Mucosa of descending colon (tissue), 3 donors: ENCODE measurements around the gene NOC2L. TPM values are rescaled to one million over a fixed set of nuclear protein-coding genes. Genes with fewer than 3 reads are reported as not detected.

ENCODE experiments used
- ATAC-seq: fragments of 200-7000 bp; cut with Tn5 transposase; one replicate; pipeline ENCODE4 v1.9.1; 2020; ENCODE audit warnings: mild to moderate bottlenecking, moderate library complexity
- DNase-seq, 3 donors: peaks; one replicate each; pipeline ENCODE4 v3.0.0-alpha.2; 2020
- H3K36me3 ChIP-seq: fragments of 200-600 bp; one replicate; pipeline ENCODE4 v1.8.0; 2021; ENCODE audit warnings: low read depth, mild to moderate bottlenecking
- H3K4me1 ChIP-seq: fragments of 200-600 bp; one replicate; pipeline ENCODE4 v1.8.0; 2021; ENCODE audit warnings: low read depth, mild to moderate bottlenecking
- H3K4me3 ChIP-seq: fragments of 200-600 bp; one replicate; pipeline ENCODE4 v1.8.0; 2021; ENCODE audit warnings: mild to moderate bottlenecking
- H3K9me3 ChIP-seq: fragments of 200-600 bp; one replicate; pipeline ENCODE4 v1.8.0; 2021; ENCODE audit warnings: mild to moderate bottlenecking
- CTCF ChIP-seq: fragments of 200-600 bp; IDR thresholded peaks from one replicate; pipeline ENCODE4 v1.8.0; 2022; ENCODE audit warnings: antibody characterized with exemption, mild to moderate bottlenecking
- intact Hi-C, 2 donors: fragments of 100-400 bp; cut with DNase I in 1 of 2; cut with micrococcal nuclease in 1 of 2; formaldehyde crosslinking; loops; one replicate each; pipeline versions ENCODE4 v1.11.0 to v1.11.1; 2022; cut with DNase I, micrococcal nuclease
- total RNA-seq, 3 donors: library from RNA; stranded (reverse); fragmentation: NEBNext Ultra II Directional in 2 of 3; extraction: Animal tissue kit (Norgen Biotek cat#: 25700) in 2 of 3; gene quantifications; one replicate each; pipeline versions ENCODE4 v1.2.1 to v1.2.4, GENCODE V29; 2021 to 2023
- donor health status: DM: no; HTN: no; CAD: no; lungs with moderate emphysema.
- donor health status: DM: no; HTN: no; CAD: no.
- donor health status: DM: no; HTN: yes; CAD: no.

NOC2L gene
- total RNA-seq, 3 donors from 2014 or later: 47.3 to 56.2 (median 54.6) TPM

- DNase-seq (no peak), ATAC-seq (no peak)
- no peak overlapping the region for H3K4me3 ChIP-seq
- no peaks in the 10 kb centered on the region for H3K36me3 ChIP-seq
- intact Hi-C loops: no loop called here
- TF ChIP-seq CTCF: no peak
- H3K4me1 ChIP-seq: peaks cover 17% of the 10 kb centered on the region
- H3K9me3 ChIP-seq: no peaks in the 10 kb centered on the region
Observed at GRCh38 chr1:928825-929661, 30.0 kb downstream of the NOC2L start.

- no peak for ATAC-seq
Observed at GRCh38 chr1:927748-928147, 31.3 kb downstream of the NOC2L start.

GRCh38 chr1:927234-927633, 31.8 kb downstream of the NOC2L start:
- Histone ChIP-seq H3K9me3 (no peaks in the 10 kb centered on the region), H3K4me3 (no peak overlapping the region), H3K36me3 (no peaks in the 10 kb centered on the region), H3K4me1 (peaks cover 19% of the 10 kb centered on the region)
- ATAC-seq (no peak), DNase-seq (no peak)
- TF ChIP-seq CTCF: no peak
- intact Hi-C loops: no loop called here

More at GRCh38 chr1:927748-928147, 31.3 kb downstream of the NOC2L start:
- no peak for DNase-seq
- Histone ChIP-seq H3K9me3 (no peaks in the 10 kb centered on the region), H3K4me1 (peaks cover 18% of the 10 kb centered on the region), H3K36me3 (no peaks in the 10 kb centered on the region), H3K4me3 (no peak overlapping the region)
- no peak for TF ChIP-seq CTCF
- intact Hi-C loops: no loop called here

DNA sequence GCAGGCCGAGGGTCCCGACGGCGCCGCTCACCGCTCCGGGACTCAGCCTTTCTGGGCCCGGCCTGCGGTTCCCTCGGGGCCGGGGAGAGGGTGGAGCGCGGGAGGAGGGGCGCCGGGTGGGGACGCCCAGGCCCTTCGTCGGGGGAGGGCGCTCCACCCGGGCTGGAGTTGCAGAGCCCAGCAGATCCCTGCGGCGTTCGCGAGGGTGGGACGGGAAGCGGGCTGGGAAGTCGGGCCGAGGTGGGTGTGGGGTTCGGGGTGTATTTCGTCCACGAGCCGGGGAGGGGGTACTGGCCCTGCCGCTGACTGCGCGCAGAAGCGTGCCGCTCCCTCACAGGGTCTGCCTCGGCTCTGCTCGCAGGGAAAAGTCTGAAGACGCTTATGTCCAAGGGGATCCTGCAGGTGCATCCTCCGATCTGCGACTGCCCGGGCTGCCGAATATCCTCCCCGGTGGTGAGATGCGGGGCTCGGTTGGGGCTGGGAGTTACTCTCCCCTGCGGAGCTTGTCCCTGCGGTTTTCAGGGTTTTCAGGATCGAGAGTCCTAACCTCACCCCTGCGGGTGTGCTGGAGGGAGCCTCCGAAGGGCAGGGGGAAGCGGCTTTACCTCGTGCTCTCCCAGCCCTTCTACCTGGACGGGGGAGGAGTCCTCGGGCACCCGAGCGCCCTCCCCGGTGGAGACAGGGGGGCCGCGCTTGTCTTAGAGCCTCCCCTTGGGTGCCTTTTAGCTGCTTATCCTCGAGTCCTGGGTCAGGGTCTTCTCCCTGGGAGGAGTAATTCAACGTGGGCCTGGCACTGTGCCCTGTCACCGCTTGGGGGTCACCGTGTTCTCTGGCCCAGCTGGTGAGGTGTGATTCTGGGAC, 33.3 kb downstream of the NOC2L start:
- no peak for ATAC-seq
- no peak for DNase-seq
- no peak for TF ChIP-seq CTCF
- H3K4me1 ChIP-seq: peaks cover 26% of the 10 kb centered on the region
- H3K4me3 ChIP-seq: no peak overlapping the region
- H3K9me3 ChIP-seq: no peaks in the 10 kb centered on the region
- intact Hi-C loops: no loop called here
- H3K36me3 ChIP-seq: no peaks in the 10 kb centered on the region

DNA sequence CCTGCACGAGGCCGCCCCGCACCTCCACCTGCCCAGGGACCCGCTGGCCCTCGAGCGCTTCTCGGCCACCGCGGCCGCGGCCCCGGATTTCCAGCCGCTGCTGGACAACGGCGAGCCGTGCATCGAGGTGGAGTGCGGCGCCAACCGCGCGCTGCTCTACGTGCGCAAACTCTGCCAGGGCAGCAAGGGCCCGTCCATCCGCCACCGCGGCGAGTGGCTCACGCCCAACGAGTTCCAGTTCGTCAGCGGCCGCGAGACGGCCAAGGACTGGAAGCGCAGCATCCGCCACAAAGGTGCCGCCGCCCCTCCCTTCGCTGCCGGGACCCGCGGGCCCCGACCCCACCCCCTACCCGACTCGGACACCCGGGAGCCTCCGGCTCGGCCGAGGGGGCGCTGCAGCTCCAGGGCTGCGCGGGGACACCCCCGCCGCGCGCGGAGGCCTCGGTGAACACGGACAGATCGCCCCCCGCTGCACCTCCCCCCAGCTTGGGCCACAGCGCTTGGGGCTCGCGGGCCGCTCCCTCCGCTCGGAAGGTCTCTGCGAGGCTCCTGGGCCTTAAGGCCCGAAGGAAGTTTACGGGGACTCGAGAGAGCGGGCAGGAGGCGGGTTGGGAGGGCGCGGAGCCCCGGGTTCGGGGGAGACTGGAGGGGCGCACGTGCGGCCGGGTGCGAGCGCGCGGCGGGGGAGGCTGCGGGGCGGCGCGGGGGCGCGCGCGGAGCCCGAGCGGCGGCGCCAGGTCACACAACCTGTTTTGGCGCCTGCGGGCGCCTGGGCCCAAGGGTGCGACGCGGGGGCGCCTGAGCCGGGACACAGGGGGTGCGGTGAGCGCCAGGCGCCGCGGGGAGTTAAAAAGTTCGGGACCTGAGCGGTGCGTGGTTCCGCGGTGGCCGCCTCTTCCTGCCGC, 34.1 kb downstream of the NOC2L start:
- peak; percentile 7 for ATAC-seq
- Histone ChIP-seq H3K4me1 (peaks cover 29% of the 10 kb centered on the region), H3K36me3 (no peaks in the 10 kb centered on the region), H3K9me3 (no peaks in the 10 kb centered on the region), H3K4me3 (no peak overlapping the region)
- DNase-seq: peak in 1 of 3 donors; percentile 26
- no peak for TF ChIP-seq CTCF
- intact Hi-C loops: no loop called here
